Activated T-helper 2 cell treated with anti-CD3 and anti-CD28 coated beads, Interferon-gamma antibody, Interleukin-2, Interleukin-4, amounts not matched to agents 10 μg/mL and 5 μg/mL and 100 μg/mL, durations not matched to agents 14 hours and 24 hours and 36 hours (primary cell): Measurements from ENCODE around the gene CCDC124. TPM values are rescaled to one million over a fixed set of nuclear protein-coding genes. Genes with fewer than 3 reads are reported as not detected.
"Not testable (repeated sequence)": the region's sequence is repeated elsewhere in the genome, so short reads cannot be mapped to it uniquely, and the experiment has no call there.

Source experiments
- DNase-seq: peaks from one replicate; pipeline ENCODE4 v3.0.0; 2021; ENCODE audit warnings: low spot score
- H3K27ac Mint-ChIP-seq: one replicate; pipeline ENCODE4 v1.8.0; 2021; ENCODE audit warnings: mixed read lengths
- H3K27me3 Mint-ChIP-seq: one replicate; pipeline ENCODE4 v1.8.0; 2021; ENCODE audit warnings: low read depth, mixed read lengths
- H3K36me3 Mint-ChIP-seq: one replicate; pipeline ENCODE4 v1.8.0; 2021; ENCODE audit warnings: low read depth, mixed read lengths
- H3K4me1 Mint-ChIP-seq: one replicate; pipeline ENCODE4 v1.8.0; 2021; ENCODE audit warnings: low read depth, mixed read lengths
- H3K4me3 Mint-ChIP-seq: one replicate; pipeline ENCODE4 v1.8.0; 2021; ENCODE audit warnings: low read depth, mild to moderate bottlenecking, moderate library complexity, mixed read lengths
- H3K9me3 Mint-ChIP-seq: one replicate; pipeline ENCODE4 v1.8.0; 2021; ENCODE audit warnings: mixed read lengths
- intact Hi-C: fragments of 100-400 bp; cut with micrococcal nuclease; formaldehyde crosslinking; loops from one replicate; pipeline ENCODE4 v1.15.1; 2023
- total RNA-seq: library from RNA; stranded (reverse); gene quantifications from 2 replicates; pipeline ENCODE4 v1.2.3, GENCODE V29; 2022

The CCDC124 gene, protein sequence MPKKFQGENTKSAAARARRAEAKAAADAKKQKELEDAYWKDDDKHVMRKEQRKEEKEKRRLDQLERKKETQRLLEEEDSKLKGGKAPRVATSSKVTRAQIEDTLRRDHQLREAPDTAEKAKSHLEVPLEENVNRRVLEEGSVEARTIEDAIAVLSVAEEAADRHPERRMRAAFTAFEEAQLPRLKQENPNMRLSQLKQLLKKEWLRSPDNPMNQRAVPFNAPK
- 116 and 123 TPM in 2 replicates for total RNA-seq

GRCh38 chr19:17932485-17933338, at the start of gene CCDC124:
Gene CCDC124 (plus strand): TSS chr19:17933015. CDS start chr19:17936421, 3,406 bp downstream.
- Mint-ChIP-seq H3K9me3 (no peaks in the 10 kb centered on the region), H3K27ac (peak within 1 kb of the TSS; percentile 94), H3K4me1 (peaks cover 14% of the 10 kb centered on the region), H3K4me3 (peak within 1 kb of the TSS; percentile 97), H3K36me3 (peaks cover 5% of the 10 kb centered on the region), H3K27me3 (no peaks in the 10 kb centered on the region)
- intact Hi-C loops = loop anchor here (1.0 to 2.0 kb wide), 3 partner anchors 14 to 73 kb away; partner anchors contain the start of gene RPL18A
- peak; percentile 89 for DNase-seq

GRCh38 chr19:17883627-17884410, 49.0 kb upstream of the CCDC124 start:
- H3K4me3 Mint-ChIP-seq = no peak overlapping the region
- no peaks in the 10 kb centered on the region for H3K4me1 Mint-ChIP-seq
- DNase-seq = no peak
- no peaks in the 10 kb centered on the region for H3K9me3 Mint-ChIP-seq
- intact Hi-C loops = no loop called here
- no peak overlapping the region for H3K27ac Mint-ChIP-seq
- H3K36me3 Mint-ChIP-seq = no peaks in the 10 kb centered on the region
- H3K27me3 Mint-ChIP-seq = no peaks in the 10 kb centered on the region

DNA sequence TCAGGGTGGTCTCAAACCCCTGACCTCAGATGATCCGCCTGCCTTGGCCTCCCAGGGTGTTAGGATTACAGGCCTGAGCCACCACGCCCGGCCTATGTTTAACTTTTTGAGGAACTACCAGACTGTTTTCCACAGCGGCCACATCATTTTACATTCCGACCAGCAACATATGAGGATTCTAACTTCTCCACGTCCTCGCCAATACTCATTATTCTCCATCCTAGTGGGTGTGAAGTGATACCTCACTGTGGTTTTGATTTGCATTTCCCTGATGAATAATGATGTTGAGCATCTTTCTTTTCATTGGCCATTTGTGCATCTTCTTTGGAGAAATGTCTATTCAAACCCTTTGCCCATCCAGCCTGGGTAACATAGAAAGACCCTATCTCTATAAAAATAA, 46.3 kb upstream of the CCDC124 start:
- DNase-seq = no peak
- intact Hi-C loops = no loop called here
- Mint-ChIP-seq H3K27ac (no peak overlapping the region), H3K4me3 (no peak overlapping the region), H3K36me3 (no peaks in the 10 kb centered on the region), H3K9me3 (no peaks in the 10 kb centered on the region), H3K27me3 (no peaks in the 10 kb centered on the region), H3K4me1 (no peaks in the 10 kb centered on the region)

DNA sequence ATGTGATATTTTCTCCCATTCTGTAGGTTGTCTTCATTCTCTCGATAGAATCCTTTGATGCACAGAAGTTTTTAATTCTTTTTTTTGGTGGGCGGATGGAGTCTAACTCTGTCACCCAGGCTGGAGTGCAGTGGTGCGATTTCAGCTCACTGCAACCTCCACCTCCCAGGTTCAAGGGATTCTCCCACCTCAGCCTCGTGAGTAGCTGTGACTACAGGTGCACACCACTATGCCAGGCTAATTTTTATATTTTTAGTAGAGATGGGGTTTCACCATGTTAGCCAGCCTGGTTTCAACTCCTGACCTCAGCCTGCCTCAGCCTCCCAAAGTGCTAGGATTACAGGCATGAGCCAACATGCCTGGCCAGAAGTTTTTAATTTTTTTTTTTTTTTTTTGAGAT, 45.6 kb upstream of the CCDC124 start:
- H3K9me3 Mint-ChIP-seq, DNase-seq, intact Hi-C loops, H3K27me3 Mint-ChIP-seq, H3K4me1 Mint-ChIP-seq, H3K36me3 Mint-ChIP-seq, H3K27ac Mint-ChIP-seq, H3K4me3 Mint-ChIP-seq: not testable (repeated sequence)

- Mint-ChIP-seq H3K4me3 (no peak overlapping the region), H3K27me3 (no peaks in the 10 kb centered on the region), H3K27ac (no peak overlapping the region), H3K36me3 (no peaks in the 10 kb centered on the region), H3K9me3 (no peaks in the 10 kb centered on the region), H3K4me1 (no peaks in the 10 kb centered on the region)
- no peak for DNase-seq
- intact Hi-C loops = no loop called here
Measured at GRCh38 chr19:17888260-17888659, 44.6 kb upstream of the CCDC124 start.

- H3K36me3 Mint-ChIP-seq = no peaks in the 10 kb centered on the region
- H3K27ac Mint-ChIP-seq = no peak overlapping the region
- no peak overlapping the region for H3K4me3 Mint-ChIP-seq
- no peaks in the 10 kb centered on the region for H3K9me3 Mint-ChIP-seq
- no peaks in the 10 kb centered on the region for H3K4me1 Mint-ChIP-seq
- no peak for DNase-seq
- intact Hi-C loops = no loop called here
- no peaks in the 10 kb centered on the region for H3K27me3 Mint-ChIP-seq
Measured at GRCh38 chr19:17889609-17890214, 43.1 kb upstream of the CCDC124 start.

DNA sequence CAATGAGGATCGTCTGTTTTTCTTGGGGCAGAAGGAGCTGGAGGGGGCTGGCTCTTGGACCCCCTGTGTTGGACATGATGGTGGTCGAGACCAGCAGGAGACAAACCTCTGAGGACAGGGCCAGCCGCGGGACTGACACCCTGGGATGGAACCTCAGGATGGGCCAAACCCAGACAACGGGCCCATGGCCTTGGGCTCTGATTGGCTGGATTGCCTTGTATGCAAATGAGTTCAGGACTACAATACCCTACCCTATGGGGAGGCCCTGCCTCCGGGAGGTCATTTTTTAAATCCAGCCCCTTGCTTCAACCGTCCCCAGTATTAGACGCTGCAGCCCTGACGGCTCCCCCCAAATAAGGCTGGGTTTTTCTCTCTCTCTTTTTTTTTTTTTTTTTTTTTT, 39.0 kb upstream of the CCDC124 start:
- H3K27me3 Mint-ChIP-seq = peaks cover under 1% of the 10 kb centered on the region
- H3K27ac Mint-ChIP-seq = no peak overlapping the region
- no peaks in the 10 kb centered on the region for H3K9me3 Mint-ChIP-seq
- H3K4me1 Mint-ChIP-seq = no peaks in the 10 kb centered on the region
- H3K4me3 Mint-ChIP-seq = no peak overlapping the region
- no peak for DNase-seq
- no peaks in the 10 kb centered on the region for H3K36me3 Mint-ChIP-seq
- intact Hi-C loops = no loop called here

DNA sequence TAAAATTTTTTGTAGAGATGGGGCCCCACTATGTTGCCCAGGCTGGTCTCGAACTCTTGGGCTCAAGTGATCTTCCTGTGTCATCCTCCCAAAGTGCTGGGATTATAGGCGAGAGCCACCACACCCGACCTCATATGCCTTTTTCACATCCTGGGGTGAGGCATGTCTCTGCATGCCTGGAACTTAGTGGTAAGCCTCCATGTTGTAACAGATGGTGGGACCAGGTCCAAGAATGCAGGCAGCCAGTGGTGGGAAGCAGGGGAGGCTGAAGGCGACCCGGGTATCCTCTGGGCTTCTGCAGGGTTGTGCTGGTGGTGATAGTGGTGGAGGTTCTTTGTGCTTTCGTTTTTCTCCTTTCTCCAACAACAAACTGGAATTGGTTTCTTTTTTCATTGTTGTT, 30.1 kb upstream of the CCDC124 start:
- intact Hi-C loops = no loop called here

DNA sequence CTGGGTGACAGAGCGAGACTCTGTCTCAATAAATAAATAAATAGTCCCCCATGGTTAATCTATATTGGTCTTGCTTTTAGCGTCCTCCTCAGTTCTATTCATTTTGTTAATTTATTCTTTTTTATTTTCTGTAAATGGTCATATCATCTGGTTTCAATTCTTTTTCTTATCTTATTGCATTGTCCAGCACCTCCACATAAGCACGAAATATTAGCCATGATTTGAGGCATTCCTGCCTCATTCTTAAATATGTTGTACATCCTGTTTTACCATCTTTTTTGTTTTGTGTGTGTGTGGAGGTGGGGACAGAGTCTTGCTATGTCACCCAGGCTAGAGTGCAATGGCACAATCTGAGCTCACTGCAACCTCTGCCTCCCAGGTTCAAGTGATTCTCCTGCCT, 24.6 kb upstream of the CCDC124 start:
- Mint-ChIP-seq H3K27ac (no peak overlapping the region), H3K36me3 (no peaks in the 10 kb centered on the region)
- intact Hi-C loops = no loop called here

More for the DNA sequence above, 30.1 kb upstream of the CCDC124 start:
- DNase-seq = no peak
- Mint-ChIP-seq H3K36me3 (no peaks in the 10 kb centered on the region), H3K4me1 (no peaks in the 10 kb centered on the region), H3K27ac (no peak overlapping the region), H3K9me3 (no peaks in the 10 kb centered on the region), H3K27me3 (peaks cover 4% of the 10 kb centered on the region), H3K4me3 (no peak overlapping the region)

GRCh38 chr19:17909003-17909732, 23.6 kb upstream of the CCDC124 start:
- Mint-ChIP-seq H3K4me1 (no peaks in the 10 kb centered on the region), H3K27ac (no peak overlapping the region), H3K36me3 (no peaks in the 10 kb centered on the region)

More for the DNA sequence above, 24.6 kb upstream of the CCDC124 start:
- Mint-ChIP-seq H3K4me3 (no peak overlapping the region), H3K9me3 (peaks cover 12% of the 10 kb centered on the region), H3K4me1 (no peaks in the 10 kb centered on the region), H3K27me3 (no peaks in the 10 kb centered on the region)
- DNase-seq = no peak

GRCh38 chr19:17910791-17911360, 21.9 kb upstream of the CCDC124 start:
- intact Hi-C loops = no loop called here
- no peak for DNase-seq
- H3K27me3 Mint-ChIP-seq = no peaks in the 10 kb centered on the region

More at GRCh38 chr19:17909003-17909732, 23.6 kb upstream of the CCDC124 start:
- no peak for DNase-seq
- Mint-ChIP-seq H3K9me3 (peaks cover 20% of the 10 kb centered on the region), H3K4me3 (no peak overlapping the region), H3K27me3 (no peaks in the 10 kb centered on the region)
- intact Hi-C loops = no loop called here

More at GRCh38 chr19:17910791-17911360, 21.9 kb upstream of the CCDC124 start:
- H3K36me3 Mint-ChIP-seq = no peaks in the 10 kb centered on the region
- no peaks in the 10 kb centered on the region for H3K4me1 Mint-ChIP-seq
- H3K4me3 Mint-ChIP-seq = no peak overlapping the region
- no peak overlapping the region for H3K27ac Mint-ChIP-seq
- H3K9me3 Mint-ChIP-seq = peaks cover 20% of the 10 kb centered on the region
